GM20000 (cell line): ENCODE measurements around the gene ITGA6.

ENCODE experiments used
- DNase-seq: peaks from one replicate; pipeline ENCODE4 v3.0.0; 2012; ENCODE audit warnings: low spot score
- CTCF ChIP-seq: IDR thresholded peaks from 2 replicates; pipeline ENCODE4 v1.5.1; 2012; ENCODE audit warnings: mild to moderate bottlenecking, control low read depth; ENCODE audit errors: extremely low read depth, missing control alignments

Gene ITGA6

GRCh38 chr2:172449911-172450550 is 22.6 kb downstream of the ITGA6 start:
- no peak for TF ChIP-seq CTCF
- DNase-seq = no peak

- TF ChIP-seq CTCF = no peak
- no peak for DNase-seq
Observed at GRCh38 chr2:172451923-172452322, 24.5 kb downstream of the ITGA6 start.

- DNase-seq = no peak
- TF ChIP-seq CTCF = no peak
Observed at GRCh38 chr2:172452845-172453244, 25.5 kb downstream of the ITGA6 start.

- no peak for TF ChIP-seq CTCF
Observed at GRCh38 chr2:172454404-172455120, 27.2 kb downstream of the ITGA6 start.

GRCh38 chr2:172455121-172455515 is 27.7 kb downstream of the ITGA6 start:
- TF ChIP-seq CTCF = no peak
- no peak for DNase-seq

More at GRCh38 chr2:172454404-172455120, 27.2 kb downstream of the ITGA6 start:
- DNase-seq = no peak

- no peak for DNase-seq
- no peak for TF ChIP-seq CTCF
Observed at GRCh38 chr2:172456002-172456401, 28.6 kb downstream of the ITGA6 start.

GRCh38 chr2:172457536-172457935 is 30.1 kb downstream of the ITGA6 start:
- no peak for TF ChIP-seq CTCF
- no peak for DNase-seq
